Pulmonary artery endothelial cell (primary cell): ENCODE measurements around the gene GRID2. TPM values are rescaled to one million over a fixed set of nuclear protein-coding genes. Genes with fewer than 3 reads are reported as not detected.

Experiments
- DNase-seq: peaks from one replicate; pipeline ENCODE4 v3.0.0-alpha.2; 2011; ENCODE audit warnings: low read depth, low spot score
- total RNA-seq: library from RNA; depleted of rRNA; stranded (reverse); fragments of >200 nt; gene quantifications from 2 replicates; pipeline ENCODE4 v1.2.3, GENCODE V29; 2014

GRID2 gene
- total RNA-seq, 1 donor from 2014 or later = not detected

GRCh38 chr4:93780080-93780479 is 1476.3 kb downstream of the GRID2 start:
- no peak for DNase-seq

GRCh38 chr4:93781198-93781597 is 1477.4 kb downstream of the GRID2 start:
- DNase-seq = no peak

GRCh38 chr4:93786149-93786548 is 1482.4 kb downstream of the GRID2 start:
- DNase-seq = no peak

GRCh38 chr4:93788712-93789111 is 1484.9 kb downstream of the GRID2 start:
- no peak for DNase-seq

- peak; percentile 3 for DNase-seq
Measured at GRCh38 chr4:93791570-93792195, 1487.9 kb downstream of the GRID2 start.

GRCh38 chr4:93802045-93802444 is 1498.3 kb downstream of the GRID2 start:
- no peak for DNase-seq

GRCh38 chr4:93809773-93810172 is 1506.0 kb downstream of the GRID2 start:
- no peak for DNase-seq

GRCh38 chr4:93810340-93810992 is 1506.7 kb downstream of the GRID2 start:
- DNase-seq = no peak

GRCh38 chr4:93813092-93813491 is 1509.3 kb downstream of the GRID2 start:
- DNase-seq = no peak

GRCh38 chr4:93814141-93814540 is 1510.4 kb downstream of the GRID2 start:
- no peak for DNase-seq

- DNase-seq = no peak
Measured at GRCh38 chr4:93814722-93815121, 1511.0 kb downstream of the GRID2 start.
